ENCODE results near the gene ZNF428.

Gene ZNF428

GRCh38 chr19:43594710-43595604 lies 24.5 kb downstream of the ZNF428 start:
- CTCF ChIA-PET = interaction anchor here (0.7 to 2.1 kb wide), 11 partner anchors 10 to 159 kb away, joined by 3 to 6 read pairs (median 4); no protein-coding TSS in a partner anchor
- TF ChIP-seq SUZ12 (IDR thresholded peaks at IDR 0.05) (no peak), ELF4 (IDR thresholded peaks at IDR 0.05) (no peak), CTBP1 (IDR thresholded peaks at IDR 0.05; ENCODE audit: borderline replicate concordance) (no peak), FOXK2 (IDR thresholded peaks at IDR 0.05) (no peak), L3MBTL2 (conservative IDR thresholded peaks at IDR 0.05) (no peak), ZNF384 (IDR thresholded peaks at IDR 0.05) (no peak), FOXM1 (IDR thresholded peaks at IDR 0.05; ENCODE audit: borderline replicate concordance) (no peak), HDGF (IDR thresholded peaks at IDR 0.05; ENCODE audit: borderline replicate concordance) (no peak), BHLHE40 (IDR thresholded peaks at IDR 0.05; ENCODE audit: borderline replicate concordance) (no peak), PKNOX1 (IDR thresholded peaks at IDR 0.05) (no peak), NFRKB (IDR thresholded peaks at IDR 0.05) (no peak), FOXA1 (IDR thresholded peaks at IDR 0.05) (no peak), SP1 (IDR thresholded peaks at IDR 0.05) (no peak)
- DNase-seq (ENCODE audit: extremely low spot score) = peak; percentile 75
- POLR2A ChIA-PET = interaction anchor here (0.7 to 2.2 kb wide), 8 partner anchors 17 to 163 kb away, joined by 3 to 16 read pairs (median 3); partner anchors contain the start of genes PINLYP and XRCC1

GRCh38 chr19:43594081-43594697 lies 25.2 kb downstream of the ZNF428 start:
- DNase-seq (ENCODE audit: extremely low spot score) = no peak
- POLR2A ChIA-PET = interaction anchor here (0.7 to 2.2 kb wide), 6 partner anchors 16 to 162 kb away, joined by 3 to 8 read pairs (median 3); partner anchors contain the start of gene XRCC1
- no peak for TF ChIP-seq FOXM1 (IDR thresholded peaks at IDR 0.05; ENCODE audit: borderline replicate concordance)
- TF ChIP-seq TARDBP (IDR thresholded peaks at IDR 0.05) = no peak
- TF ChIP-seq FOXA1 (IDR thresholded peaks at IDR 0.05) = no peak
- no peak for TF ChIP-seq SUZ12 (IDR thresholded peaks at IDR 0.05)
- TF ChIP-seq FOXK2 (IDR thresholded peaks at IDR 0.05) = no peak
- TF ChIP-seq CTBP1 (IDR thresholded peaks at IDR 0.05; ENCODE audit: borderline replicate concordance) = no peak
- no peak for TF ChIP-seq PKNOX1 (IDR thresholded peaks at IDR 0.05)
- no peak for TF ChIP-seq ZNF384 (IDR thresholded peaks at IDR 0.05)
- no peak for TF ChIP-seq ARNT (IDR thresholded peaks at IDR 0.05)
- no peak for TF ChIP-seq SP1 (IDR thresholded peaks at IDR 0.05)
- TF ChIP-seq LEF1 (IDR thresholded peaks at IDR 0.05; ENCODE audit: borderline replicate concordance) = no peak
- no peak for TF ChIP-seq BHLHE40 (IDR thresholded peaks at IDR 0.05; ENCODE audit: borderline replicate concordance)
- CTCF ChIA-PET = interaction anchor here (0.7 to 2.1 kb wide), 12 partner anchors 10 to 158 kb away, joined by 3 to 6 read pairs (median 4); no protein-coding TSS in a partner anchor

GRCh38 chr19:43592800-43593350 lies 26.6 kb downstream of the ZNF428 start:
- TF ChIP-seq NFRKB (IDR thresholded peaks at IDR 0.05) (no peak), HDGF (IDR thresholded peaks at IDR 0.05; ENCODE audit: borderline replicate concordance) (no peak), ARNT (IDR thresholded peaks at IDR 0.05) (no peak), CTBP1 (IDR thresholded peaks at IDR 0.05; ENCODE audit: borderline replicate concordance) (no peak)
- ChIA-PET CTCF (no interaction called here), POLR2A (interaction anchor here (1.8 kb wide), 1 partner anchor 18 kb away, joined by 4 read pairs; the partner anchor contains the start of gene XRCC1)
- no peak for DNase-seq (ENCODE audit: extremely low spot score)

- TF ChIP-seq PKNOX1 (IDR thresholded peaks at IDR 0.05) = no peak
- TF ChIP-seq BHLHE40 (IDR thresholded peaks at IDR 0.05; ENCODE audit: borderline replicate concordance) = no peak
- TF ChIP-seq ELF4 (IDR thresholded peaks at IDR 0.05) = no peak
- no peak for TF ChIP-seq FOXA1 (IDR thresholded peaks at IDR 0.05)
- TF ChIP-seq ZNF384 (IDR thresholded peaks at IDR 0.05) = no peak
- ChIA-PET POLR2A (interaction anchor here (1.8 kb wide), 1 partner anchor 17 kb away, joined by 4 read pairs; the partner anchor contains the start of gene XRCC1), CTCF (no interaction called here)
- DNase-seq (ENCODE audit: extremely low spot score) = no peak
These were observed 27.3 kb downstream of the ZNF428 start for GRCh38 chr19:43591904-43592772.

GRCh38 chr19:43589678-43590077 lies 29.8 kb downstream of the ZNF428 start:
- TF ChIP-seq SP1 (IDR thresholded peaks at IDR 0.05) (no peak), L3MBTL2 (conservative IDR thresholded peaks at IDR 0.05) (no peak), NFRKB (IDR thresholded peaks at IDR 0.05) (no peak), CTBP1 (IDR thresholded peaks at IDR 0.05; ENCODE audit: borderline replicate concordance) (no peak), ZNF384 (IDR thresholded peaks at IDR 0.05) (no peak), ARNT (IDR thresholded peaks at IDR 0.05) (no peak), FOXK2 (IDR thresholded peaks at IDR 0.05) (no peak), TARDBP (IDR thresholded peaks at IDR 0.05) (no peak), HDGF (IDR thresholded peaks at IDR 0.05; ENCODE audit: borderline replicate concordance) (no peak), LEF1 (IDR thresholded peaks at IDR 0.05; ENCODE audit: borderline replicate concordance) (no peak)

More at GRCh38 chr19:43589678-43590077, 29.8 kb downstream of the ZNF428 start:
- no peak for DNase-seq (ENCODE audit: extremely low spot score)
- ChIA-PET POLR2A (no interaction called here), CTCF (no interaction called here)
